GM13977 (cell line): Measurements from ENCODE around the gene LDB3.

ENCODE experiments used
- DNase-seq: peaks from one replicate; pipeline ENCODE4 v3.0.0; 2012; ENCODE audit warnings: low spot score
- in situ Hi-C: fragments of 300-500 bp; cut with MboI; formaldehyde crosslinking; loops from one replicate; pipeline ENCODE4 v1.12.0; 2022; ENCODE audit warnings: low sequenced_read_pairs, low pct_unique_long_range_greater_than_20kb, mixed read lengths, inconsistent platforms; ENCODE audit not compliant: unreplicated experiment
- TF ChIP-seq, protein P1 (sequence below): IDR thresholded peaks from 2 replicates; pipeline ENCODE4 v1.5.1; 2012; ENCODE audit warnings: mild to moderate bottlenecking, control low read depth; ENCODE audit not compliant: insufficient read depth; ENCODE audit errors: extremely low read depth, missing control alignments

The LDB3 gene

DNA sequence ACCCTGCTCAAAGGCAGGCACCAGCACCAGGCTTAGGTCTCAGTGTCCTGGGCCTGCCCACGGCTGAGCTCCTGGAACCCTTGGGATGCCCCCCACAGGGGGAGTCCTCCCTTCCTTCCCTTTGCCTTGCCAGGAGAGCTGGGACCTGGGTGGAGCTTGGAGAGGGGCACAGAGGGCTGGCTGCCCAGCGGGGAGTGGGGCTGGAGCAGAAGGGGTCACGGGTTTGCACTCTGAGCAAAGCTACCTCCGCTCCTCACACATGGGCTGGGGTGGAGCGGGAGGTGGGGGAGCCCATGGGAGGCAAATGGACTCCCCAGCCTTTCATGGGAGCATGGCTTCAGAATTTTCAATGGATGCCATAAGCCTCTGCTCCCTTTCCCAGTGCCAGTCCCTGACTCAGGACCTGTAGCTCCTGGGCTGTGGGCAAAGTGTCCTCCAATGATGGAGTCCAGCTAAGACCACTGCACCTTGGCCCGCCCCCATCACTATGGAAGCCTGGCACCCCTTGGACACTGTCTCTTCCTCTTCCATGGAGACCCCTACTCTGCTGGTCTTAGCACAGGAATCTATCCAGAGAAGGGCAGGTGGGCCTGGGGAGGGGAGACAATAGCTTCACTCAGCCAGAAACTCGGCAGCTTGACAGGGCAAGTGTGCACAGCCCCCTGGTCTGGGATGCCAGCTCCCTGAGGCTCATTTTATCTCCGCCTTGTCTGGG, 39.9 kb downstream of the LDB3 start:
- no peak for DNase-seq
- TF ChIP-seq, protein P1, sequence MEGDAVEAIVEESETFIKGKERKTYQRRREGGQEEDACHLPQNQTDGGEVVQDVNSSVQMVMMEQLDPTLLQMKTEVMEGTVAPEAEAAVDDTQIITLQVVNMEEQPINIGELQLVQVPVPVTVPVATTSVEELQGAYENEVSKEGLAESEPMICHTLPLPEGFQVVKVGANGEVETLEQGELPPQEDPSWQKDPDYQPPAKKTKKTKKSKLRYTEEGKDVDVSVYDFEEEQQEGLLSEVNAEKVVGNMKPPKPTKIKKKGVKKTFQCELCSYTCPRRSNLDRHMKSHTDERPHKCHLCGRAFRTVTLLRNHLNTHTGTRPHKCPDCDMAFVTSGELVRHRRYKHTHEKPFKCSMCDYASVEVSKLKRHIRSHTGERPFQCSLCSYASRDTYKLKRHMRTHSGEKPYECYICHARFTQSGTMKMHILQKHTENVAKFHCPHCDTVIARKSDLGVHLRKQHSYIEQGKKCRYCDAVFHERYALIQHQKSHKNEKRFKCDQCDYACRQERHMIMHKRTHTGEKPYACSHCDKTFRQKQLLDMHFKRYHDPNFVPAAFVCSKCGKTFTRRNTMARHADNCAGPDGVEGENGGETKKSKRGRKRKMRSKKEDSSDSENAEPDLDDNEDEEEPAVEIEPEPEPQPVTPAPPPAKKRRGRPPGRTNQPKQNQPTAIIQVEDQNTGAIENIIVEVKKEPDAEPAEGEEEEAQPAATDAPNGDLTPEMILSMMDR = no peak
- in situ Hi-C loops = no loop called here

DNA sequence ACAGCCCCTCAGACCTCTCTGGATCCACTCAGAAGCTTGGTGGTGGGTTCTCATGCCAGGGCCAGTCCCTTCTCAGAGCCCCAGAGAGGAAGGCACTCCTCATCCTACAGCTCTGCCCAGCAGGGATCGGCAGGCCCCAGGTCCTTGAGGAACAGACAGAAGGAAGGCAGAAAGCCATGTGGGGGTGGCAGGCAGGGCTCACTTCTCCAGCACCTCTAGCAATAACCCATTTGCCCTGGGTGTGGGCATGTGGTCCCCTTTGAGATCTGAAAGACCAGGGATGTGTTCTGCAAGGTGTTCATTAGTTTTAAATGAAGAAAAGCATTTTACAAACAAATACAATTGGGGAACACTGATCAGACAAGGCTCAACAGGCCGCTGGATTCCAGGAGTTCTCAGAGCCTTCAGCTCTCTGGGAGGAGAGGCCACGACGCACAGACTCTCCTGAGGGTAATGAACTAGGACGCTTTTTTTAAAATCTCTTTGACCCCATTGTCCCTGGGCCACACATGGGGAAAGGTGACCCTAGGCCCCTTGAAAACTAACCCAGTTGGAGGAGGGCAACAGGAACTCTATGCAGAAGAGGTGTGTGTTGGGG, 40.6 kb downstream of the LDB3 start:
- no peak for DNase-seq
- in situ Hi-C loops = no loop called here
- TF ChIP-seq, protein P1 = no peak

DNA sequence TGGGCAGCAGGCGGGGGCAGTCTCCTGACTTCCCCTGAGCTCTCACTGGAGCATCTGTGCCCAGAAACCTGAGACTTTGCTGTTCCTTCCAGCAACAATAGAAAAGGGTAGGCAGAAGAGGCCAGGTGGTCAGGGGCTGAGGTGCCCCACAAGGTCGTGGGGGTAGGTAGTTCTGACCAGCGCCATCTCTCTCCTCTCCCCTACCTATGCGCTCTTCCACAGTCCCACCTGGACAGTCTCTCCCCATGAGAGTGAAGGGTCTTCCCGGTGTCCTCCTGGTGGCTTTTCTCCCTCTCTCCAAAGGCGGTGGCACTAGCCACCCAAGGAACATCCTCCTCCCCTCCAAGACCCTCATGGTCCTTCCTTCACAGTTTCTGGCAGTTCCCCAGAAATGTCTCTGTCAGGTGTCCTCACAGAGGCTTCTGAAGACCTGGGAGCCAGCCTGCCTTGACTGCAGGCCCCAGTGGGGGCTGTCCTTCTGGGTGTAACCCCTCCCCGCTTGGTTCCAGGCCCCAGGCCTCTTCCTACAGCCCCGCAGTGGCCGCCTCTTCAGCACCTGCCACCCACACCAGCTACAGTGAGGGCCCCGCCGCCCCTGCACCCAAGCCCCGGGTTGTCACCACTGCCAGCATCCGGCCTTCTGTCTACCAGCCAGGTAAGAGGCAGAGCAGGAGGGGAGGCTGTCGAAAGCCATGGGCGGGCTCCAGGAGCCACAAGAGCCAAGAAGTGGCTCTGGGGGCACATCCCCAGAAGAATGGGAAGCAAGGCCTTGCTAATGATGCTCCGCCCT, 41.3 kb downstream of the LDB3 start:
- TF ChIP-seq, protein P1 = no peak
- in situ Hi-C loops = loop anchor here (5.0 to 10.0 kb wide), 2 partner anchors 55 to 183 kb away; no protein-coding TSS in a partner anchor
- DNase-seq = no peak

DNA sequence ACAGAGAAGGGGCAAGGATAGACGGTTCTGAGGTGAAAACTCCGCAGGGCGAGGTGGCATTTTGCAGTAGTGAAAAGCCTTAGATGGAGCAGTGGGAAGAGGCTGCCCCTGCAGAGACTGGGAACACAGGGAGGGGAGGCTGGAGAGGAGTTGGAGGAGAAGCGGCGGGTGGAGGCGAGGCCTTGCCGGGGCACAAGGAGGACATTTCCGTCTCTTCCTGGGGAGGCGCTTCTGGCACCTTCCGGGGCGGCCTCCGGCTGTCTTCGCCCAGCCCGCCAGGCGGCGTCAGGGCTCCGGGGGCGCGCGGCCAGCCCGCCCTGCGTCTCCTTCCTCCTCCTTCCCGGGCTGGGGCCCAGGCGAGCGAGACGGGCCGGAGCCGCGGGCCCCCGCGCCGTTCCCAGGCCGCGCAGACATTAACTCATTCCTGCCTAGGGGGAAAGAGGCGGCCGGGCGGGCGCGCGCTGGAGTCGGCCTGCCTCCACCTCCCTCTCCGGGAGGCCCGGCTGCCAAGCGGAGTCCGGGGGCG, 42.7 kb downstream of the LDB3 start:
- DNase-seq = peak; percentile 96
- in situ Hi-C loops = loop anchor here (5.0 to 10.0 kb wide), 2 partner anchors 54 to 181 kb away; no protein-coding TSS in a partner anchor
- TF ChIP-seq, protein P1 = peak; percentile 94

DNA sequence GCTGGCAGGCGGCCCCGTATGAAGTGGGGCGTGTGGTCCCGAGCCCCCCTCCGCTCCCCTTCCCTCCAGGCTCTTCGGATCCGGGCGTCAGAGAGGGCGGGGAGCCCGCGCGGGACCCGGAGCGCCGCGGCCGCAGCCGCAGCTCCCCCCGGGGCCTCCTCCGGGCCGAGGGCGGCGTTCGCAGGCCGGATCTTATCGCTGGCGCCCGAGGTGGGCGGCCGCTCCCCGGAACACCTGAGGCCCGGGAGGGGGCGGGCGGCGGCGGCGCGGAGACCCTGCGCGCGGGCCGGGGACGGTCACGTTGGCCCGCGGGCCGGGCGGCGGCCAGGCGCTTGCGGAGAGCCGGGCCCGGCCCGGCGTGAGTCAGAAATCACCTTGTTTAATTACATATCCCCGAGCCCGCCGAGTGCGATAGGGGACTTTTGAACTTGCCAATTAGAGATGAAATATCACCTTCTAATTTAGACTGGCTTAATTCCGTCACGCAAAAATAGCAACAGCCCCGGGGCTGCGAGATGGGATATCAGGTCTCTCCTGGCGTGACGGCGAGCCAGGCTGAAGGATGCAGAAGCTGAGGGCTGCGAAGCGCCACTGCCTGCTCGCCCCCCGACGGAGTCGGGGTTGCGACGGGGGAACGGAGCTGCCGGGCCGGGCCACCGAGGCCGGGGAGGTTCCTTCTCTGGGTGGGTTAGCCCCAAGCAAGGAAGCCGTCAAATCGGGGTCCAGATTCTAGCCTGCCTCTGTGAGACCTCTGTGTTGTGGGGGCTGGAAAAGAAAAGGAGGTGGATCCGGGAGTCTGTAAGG, 43.4 kb downstream of the LDB3 start:
- TF ChIP-seq, protein P1 = no peak
- in situ Hi-C loops = loop anchor here (5.0 to 10.0 kb wide), 2 partner anchors 53 to 181 kb away; no protein-coding TSS in a partner anchor
- DNase-seq = peak; percentile 89

DNA sequence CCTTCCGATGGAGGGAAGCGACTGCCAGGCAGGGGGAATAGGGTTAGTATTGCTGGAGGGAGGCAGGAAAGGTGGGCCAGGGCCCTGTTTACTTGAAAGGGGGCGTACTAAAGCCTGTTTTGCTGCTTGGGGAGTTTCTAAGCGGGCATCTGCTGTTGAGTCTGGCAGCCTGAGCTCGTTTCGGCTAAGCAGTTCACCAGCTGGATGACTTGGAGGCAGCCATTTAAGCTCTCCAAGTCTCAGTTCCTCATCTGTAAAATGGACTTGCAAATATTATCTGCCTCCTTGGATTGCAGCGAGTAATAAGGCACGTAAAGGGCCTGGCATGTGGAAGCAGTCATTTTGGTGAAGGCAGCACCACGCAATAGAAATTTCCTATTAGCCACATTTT, 44.0 kb downstream of the LDB3 start:
- peak; percentile 88 for DNase-seq
- in situ Hi-C loops = loop anchor here (5.0 to 10.0 kb wide), 2 partner anchors 52 to 180 kb away; no protein-coding TSS in a partner anchor
- TF ChIP-seq, protein P1 = no peak
